Peyer's patch (tissue), 4 donors: Measurements from ENCODE around the gene CEP164.

ENCODE experiments used
- CTCF ChIP-seq, 6 experiments: fragments of 450-650 bp in 4 of 6; fragments of 200-600 bp in 2 of 6; sonication (generic) in 1 of 6; IDR thresholded peaks; one replicate each; pipeline ENCODE4 v1.5.1; 2017 to 2019; ENCODE audit warnings: antibody characterized with exemption in 6 of 6, mild to moderate bottlenecking in 3 of 6, moderate library complexity in 1 of 6
- POLR2A ChIP-seq, 2 donors: fragments of 450-650 bp; IDR thresholded peaks; one replicate each; pipeline ENCODE4 v1.5.1; 2017; ENCODE audit warnings: antibody characterized with exemption in 2 of 2, mild to moderate bottlenecking in 2 of 2, moderate library complexity in 2 of 2

- TF ChIP-seq CTCF (IDR thresholded peaks at IDR 0.05): no peak
- TF ChIP-seq POLR2A (IDR thresholded peaks at IDR 0.05): no peak
These were observed 30.8 kb upstream of the CEP164 start for GRCh38 chr11:117296881-117297280.
